Gastroesophageal sphincter (tissue), 4 donors: ENCODE results near the gene PET100. TPM values are rescaled to one million over a fixed set of nuclear protein-coding genes. Genes with fewer than 3 reads are reported as not detected.

Experiments used
- ATAC-seq: fragments of 150-250 bp; one replicate; pipeline ENCODE4 v1.9.1; 2016; ENCODE audit warnings: mild to moderate bottlenecking, moderate library complexity
- H3K27ac ChIP-seq, 4 donors: fragments of 200-600 bp; sonication (generic) in 3 of 4; 1 replicate in 3 of 4; 2 replicates in 1 of 4; pipeline ENCODE4 v1.5.1; 2016 to 2019
- H3K27me3 ChIP-seq: fragments of 200-600 bp; sonication (generic); one replicate; pipeline ENCODE4 v1.5.1; 2019
- H3K36me3 ChIP-seq, 2 donors: fragments of 200-600 bp; sonication (generic); one replicate each; pipeline ENCODE4 v1.5.1; 2019; ENCODE audit warnings: control low read depth in 1 of 2
- H3K4me1 ChIP-seq, 3 donors: fragments of 200-600 bp; sonication (generic); 1 replicate in 2 of 3; 2 replicates in 1 of 3; pipeline ENCODE4 v1.5.1; 2016 to 2019; ENCODE audit warnings: control low read depth in 2 of 3
- H3K4me3 ChIP-seq, 2 donors: fragments of 200-600 bp; sonication (generic); one replicate each; pipeline ENCODE4 v1.5.1; 2019; ENCODE audit warnings: mild to moderate bottlenecking in 1 of 2, moderate library complexity in 1 of 2
- H3K9me3 ChIP-seq, 3 donors: fragments of 200-600 bp; sonication (generic); one replicate each; pipeline ENCODE4 v1.5.1; 2017 to 2019; ENCODE audit warnings: control low read depth in 2 of 3
- EP300 ChIP-seq: sonication (generic); formaldehyde crosslinking; IDR thresholded peaks from one replicate; pipeline ENCODE4 v1.6.1; 2017; ENCODE audit warnings: antibody characterized with exemption, mild to moderate bottlenecking
- POLR2A ChIP-seq, 2 donors: fragments of 450-650 bp; IDR thresholded peaks; one replicate each; pipeline ENCODE4 v1.6.1; 2017; ENCODE audit warnings: antibody characterized with exemption in 2 of 2, mild to moderate bottlenecking in 2 of 2, moderate library complexity in 1 of 2
- POLR2AphosphoS5 ChIP-seq: sonication (generic); formaldehyde crosslinking; IDR thresholded peaks from one replicate; pipeline ENCODE4 v1.6.1; 2017; ENCODE audit warnings: antibody characterized with exemption
- WGBS, 2 donors: methylation state at CpG; one replicate each; pipeline ENCODE4 v1.1.5; 2018; ENCODE audit warnings: low coverage in 1 of 2; 5-methylcytosine and 5-hydroxymethylcytosine counted together
- total RNA-seq, 4 donors: library from RNA; depleted of rRNA; stranded (reverse); fragments of >200 nt; gene quantifications; one replicate each; pipeline ENCODE4 v1.1.0, GENCODE V29; 2016
- TF ChIP-seq, protein P1 (sequence below), 4 experiments: fragments of 200-600 bp in 2 of 4; fragments of 450-650 bp in 2 of 4; sonication (generic) in 1 of 4; IDR thresholded peaks; one replicate each; pipeline ENCODE4 v1.5.1; 2017 to 2019; ENCODE audit warnings: antibody characterized with exemption in 4 of 4, mild to moderate bottlenecking in 2 of 4, moderate library complexity in 2 of 4

Gene PET100
- total RNA-seq, 4 donors from 2014 or later: 12.0 to 26.8 (median 17.8) TPM

DNA sequence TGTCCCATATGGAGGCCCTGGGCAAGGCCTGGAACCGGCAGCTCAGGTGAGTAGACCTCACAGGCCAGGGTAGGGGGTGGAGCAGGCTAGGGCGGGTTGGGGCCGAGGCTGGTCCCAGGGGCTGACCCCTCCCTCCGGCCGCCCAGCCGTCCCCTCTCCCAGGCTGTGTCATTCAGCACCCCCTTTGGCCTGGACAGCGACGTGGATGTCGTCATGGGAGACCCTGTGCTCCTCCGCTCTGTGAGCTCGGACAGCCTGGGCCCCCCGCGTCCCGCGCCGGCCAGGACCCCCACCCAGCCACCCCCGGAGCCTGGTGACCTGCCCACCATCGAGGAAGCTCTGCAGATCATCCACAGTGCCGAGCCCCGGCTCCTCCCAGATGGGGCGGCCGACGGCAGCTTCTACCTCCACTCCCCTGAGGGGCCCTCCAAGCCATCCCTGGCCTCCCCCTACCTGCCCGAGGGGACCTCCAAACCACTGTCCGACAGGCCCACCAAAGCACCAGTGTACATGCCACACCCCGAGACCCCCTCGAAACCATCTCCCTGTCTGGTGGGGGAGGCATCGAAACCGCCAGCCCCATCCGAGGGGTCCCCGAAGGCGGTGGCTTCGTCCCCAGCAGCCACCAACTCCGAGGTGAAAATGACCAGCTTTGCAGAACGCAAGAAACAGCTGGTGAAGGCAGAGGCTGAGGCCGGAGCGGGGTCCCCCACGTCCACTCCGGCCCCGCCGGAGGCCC is 17.9 kb upstream of the PET100 start:
- Histone ChIP-seq H3K9me3 (no peaks in the 10 kb centered on the region), H3K36me3 (no peaks in the 10 kb centered on the region), H3K4me3 (no peak overlapping the region), H3K27ac (no peak overlapping the region), H3K4me1 (no peaks in the 10 kb centered on the region), H3K27me3 (peaks cover 18% of the 10 kb centered on the region)
- TF ChIP-seq EP300: no peak
- no peak for TF ChIP-seq POLR2AphosphoS5
- TF ChIP-seq POLR2A (IDR thresholded peaks at IDR 0.05): no peak
- TF ChIP-seq, protein P1, sequence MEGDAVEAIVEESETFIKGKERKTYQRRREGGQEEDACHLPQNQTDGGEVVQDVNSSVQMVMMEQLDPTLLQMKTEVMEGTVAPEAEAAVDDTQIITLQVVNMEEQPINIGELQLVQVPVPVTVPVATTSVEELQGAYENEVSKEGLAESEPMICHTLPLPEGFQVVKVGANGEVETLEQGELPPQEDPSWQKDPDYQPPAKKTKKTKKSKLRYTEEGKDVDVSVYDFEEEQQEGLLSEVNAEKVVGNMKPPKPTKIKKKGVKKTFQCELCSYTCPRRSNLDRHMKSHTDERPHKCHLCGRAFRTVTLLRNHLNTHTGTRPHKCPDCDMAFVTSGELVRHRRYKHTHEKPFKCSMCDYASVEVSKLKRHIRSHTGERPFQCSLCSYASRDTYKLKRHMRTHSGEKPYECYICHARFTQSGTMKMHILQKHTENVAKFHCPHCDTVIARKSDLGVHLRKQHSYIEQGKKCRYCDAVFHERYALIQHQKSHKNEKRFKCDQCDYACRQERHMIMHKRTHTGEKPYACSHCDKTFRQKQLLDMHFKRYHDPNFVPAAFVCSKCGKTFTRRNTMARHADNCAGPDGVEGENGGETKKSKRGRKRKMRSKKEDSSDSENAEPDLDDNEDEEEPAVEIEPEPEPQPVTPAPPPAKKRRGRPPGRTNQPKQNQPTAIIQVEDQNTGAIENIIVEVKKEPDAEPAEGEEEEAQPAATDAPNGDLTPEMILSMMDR (IDR thresholded peaks at IDR 0.05): no peak
- no peak for ATAC-seq
- WGBS, 2 donors: no CpG with 5 or more reads among the region's 41 CpGs

DNA sequence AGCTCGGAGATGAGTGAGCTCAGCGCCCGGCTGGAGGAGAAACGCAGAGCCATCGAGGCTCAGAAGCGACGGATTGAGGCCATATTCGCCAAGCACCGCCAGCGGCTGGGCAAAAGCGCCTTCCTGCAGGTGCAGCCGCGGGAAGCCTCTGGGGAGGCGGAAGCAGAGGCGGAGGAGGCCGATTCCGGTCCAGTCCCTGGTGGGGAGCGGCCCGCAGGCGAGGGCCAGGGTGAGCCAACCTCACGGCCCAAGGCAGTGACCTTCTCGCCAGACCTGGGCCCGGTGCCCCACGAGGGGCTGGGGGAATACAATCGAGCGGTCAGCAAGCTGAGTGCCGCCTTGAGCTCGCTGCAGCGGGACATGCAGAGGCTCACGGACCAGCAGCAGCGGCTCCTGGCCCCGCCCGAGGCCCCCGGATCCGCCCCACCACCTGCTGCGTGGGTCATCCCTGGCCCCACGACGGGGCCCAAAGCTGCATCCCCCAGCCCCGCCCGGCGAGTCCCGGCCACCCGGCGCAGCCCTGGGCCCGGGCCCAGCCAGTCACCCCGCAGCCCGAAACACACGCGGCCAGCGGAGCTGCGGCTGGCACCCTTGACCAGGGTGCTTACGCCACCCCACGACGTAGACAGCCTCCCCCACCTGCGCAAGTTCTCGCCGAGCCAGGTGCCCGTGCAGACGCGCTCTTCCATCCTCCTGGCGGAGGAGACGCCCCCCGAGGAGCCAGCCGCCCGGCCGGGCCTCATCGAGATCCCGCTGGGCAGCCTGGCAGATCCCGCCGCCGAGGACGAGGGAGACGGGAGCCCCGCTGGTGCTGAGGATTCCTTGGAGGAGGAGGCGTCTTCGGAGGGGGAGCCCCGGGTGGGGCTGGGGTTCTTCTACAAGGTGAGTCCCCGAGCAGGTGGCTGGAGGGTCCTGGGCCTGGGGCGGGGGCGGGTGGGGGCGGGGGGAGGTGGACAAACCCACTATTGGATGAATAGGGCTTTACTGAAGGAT is 17.0 kb upstream of the PET100 start:
- 98 to 100% methylated on average over 2 to 7 of the region's 81 CpGs for WGBS, 2 donors
- no peak overlapping the region for H3K4me3 ChIP-seq
- no peak overlapping the region for H3K27ac ChIP-seq
- no peak for TF ChIP-seq EP300
- TF ChIP-seq POLR2AphosphoS5: no peak
- TF ChIP-seq, protein P1 (IDR thresholded peaks at IDR 0.05): no peak
- no peak for TF ChIP-seq POLR2A (IDR thresholded peaks at IDR 0.05)
- no peaks in the 10 kb centered on the region for H3K4me1 ChIP-seq
- H3K36me3 ChIP-seq: peaks cover 0 to 6% of the 10 kb centered on the region in 2 donors
- peaks cover 9% of the 10 kb centered on the region for H3K27me3 ChIP-seq
- H3K9me3 ChIP-seq: no peaks in the 10 kb centered on the region
- ATAC-seq: no peak

GRCh38 chr19:7614859-7615741 is 14.5 kb upstream of the PET100 start:
- TF ChIP-seq, protein P1 (IDR thresholded peaks at IDR 0.05): no peak
- TF ChIP-seq EP300 (no peak), POLR2A (IDR thresholded peaks at IDR 0.05) (no peak), POLR2AphosphoS5 (no peak)
- 82 to 90% methylated on average over 16 to 19 of the region's 59 CpGs for WGBS, 2 donors
- no peak overlapping the region for H3K4me3 ChIP-seq

GRCh38 chr19:7617172-7617571 is 12.4 kb upstream of the PET100 start:
- no peak for TF ChIP-seq POLR2A (IDR thresholded peaks at IDR 0.05)
- TF ChIP-seq, protein P1 (IDR thresholded peaks at IDR 0.05): no peak
- TF ChIP-seq EP300: no peak
- no peak for TF ChIP-seq POLR2AphosphoS5
- H3K4me3 ChIP-seq: no peak overlapping the region
- ATAC-seq: no peak
- H3K27ac ChIP-seq: no peak overlapping the region
- no peaks in the 10 kb centered on the region for H3K27me3 ChIP-seq
- H3K36me3 ChIP-seq: peaks cover 0 to 52% of the 10 kb centered on the region in 2 donors
- no peaks in the 10 kb centered on the region for H3K4me1 ChIP-seq
- no peaks in the 10 kb centered on the region for H3K9me3 ChIP-seq
- WGBS, 2 donors: 90 to 100% methylated on average over 1 to 7 of the region's 12 CpGs

More at GRCh38 chr19:7614859-7615741, 14.5 kb upstream of the PET100 start:
- no peaks in the 10 kb centered on the region for H3K4me1 ChIP-seq
- no peak for ATAC-seq
- H3K9me3 ChIP-seq: no peaks in the 10 kb centered on the region
- H3K27me3 ChIP-seq: peaks cover 6% of the 10 kb centered on the region
- no peak overlapping the region for H3K27ac ChIP-seq
- H3K36me3 ChIP-seq: peaks cover 0 to 32% of the 10 kb centered on the region in 2 donors
